Mucosa of descending colon (tissue), 3 donors: Measurements from ENCODE around the gene LMF1. TPM values are rescaled to one million over a fixed set of nuclear protein-coding genes. Genes with fewer than 3 reads are reported as not detected.

Source experiments
- ATAC-seq: fragments of 200-7000 bp; cut with Tn5 transposase; one replicate; pipeline ENCODE4 v1.9.1; 2020; ENCODE audit warnings: mild to moderate bottlenecking, moderate library complexity
- DNase-seq, 3 donors: peaks; one replicate each; pipeline ENCODE4 v3.0.0-alpha.2; 2020
- H3K36me3 ChIP-seq: fragments of 200-600 bp; one replicate; pipeline ENCODE4 v1.8.0; 2021; ENCODE audit warnings: low read depth, mild to moderate bottlenecking
- H3K4me1 ChIP-seq: fragments of 200-600 bp; one replicate; pipeline ENCODE4 v1.8.0; 2021; ENCODE audit warnings: low read depth, mild to moderate bottlenecking
- H3K4me3 ChIP-seq: fragments of 200-600 bp; one replicate; pipeline ENCODE4 v1.8.0; 2021; ENCODE audit warnings: mild to moderate bottlenecking
- H3K9me3 ChIP-seq: fragments of 200-600 bp; one replicate; pipeline ENCODE4 v1.8.0; 2021; ENCODE audit warnings: mild to moderate bottlenecking
- intact Hi-C, 2 donors: fragments of 100-400 bp; cut with DNase I in 1 of 2; cut with micrococcal nuclease in 1 of 2; formaldehyde crosslinking; loops; one replicate each; pipeline versions ENCODE4 v1.11.0 to v1.11.1; 2022; cut with DNase I, micrococcal nuclease
- total RNA-seq, 3 donors: library from RNA; stranded (reverse); fragmentation: NEBNext Ultra II Directional in 2 of 3; extraction: Animal tissue kit (Norgen Biotek cat#: 25700) in 2 of 3; gene quantifications; one replicate each; pipeline versions ENCODE4 v1.2.1 to v1.2.4, GENCODE V29; 2021 to 2023
- TF ChIP-seq, protein P1 (sequence below): fragments of 200-600 bp; IDR thresholded peaks from one replicate; pipeline ENCODE4 v1.8.0; 2022; ENCODE audit warnings: antibody characterized with exemption, mild to moderate bottlenecking
- donor health status: DM: no; HTN: no; CAD: no; lungs with moderate emphysema.
- donor health status: DM: no; HTN: no; CAD: no.
- donor health status: DM: no; HTN: yes; CAD: no.

The LMF1 gene
- total RNA-seq, 3 donors from 2014 or later, result 16.4 to 26.5 (median 25.1) TPM

GRCh38 chr16:851209-851810 lies 119.5 kb downstream of the LMF1 start:
- ATAC-seq (no peak), DNase-seq (no peak)
- intact Hi-C loops, result no loop called here
- no peaks in the 10 kb centered on the region for H3K36me3 ChIP-seq
- H3K4me3 ChIP-seq, result no peak overlapping the region
- TF ChIP-seq, protein P1, sequence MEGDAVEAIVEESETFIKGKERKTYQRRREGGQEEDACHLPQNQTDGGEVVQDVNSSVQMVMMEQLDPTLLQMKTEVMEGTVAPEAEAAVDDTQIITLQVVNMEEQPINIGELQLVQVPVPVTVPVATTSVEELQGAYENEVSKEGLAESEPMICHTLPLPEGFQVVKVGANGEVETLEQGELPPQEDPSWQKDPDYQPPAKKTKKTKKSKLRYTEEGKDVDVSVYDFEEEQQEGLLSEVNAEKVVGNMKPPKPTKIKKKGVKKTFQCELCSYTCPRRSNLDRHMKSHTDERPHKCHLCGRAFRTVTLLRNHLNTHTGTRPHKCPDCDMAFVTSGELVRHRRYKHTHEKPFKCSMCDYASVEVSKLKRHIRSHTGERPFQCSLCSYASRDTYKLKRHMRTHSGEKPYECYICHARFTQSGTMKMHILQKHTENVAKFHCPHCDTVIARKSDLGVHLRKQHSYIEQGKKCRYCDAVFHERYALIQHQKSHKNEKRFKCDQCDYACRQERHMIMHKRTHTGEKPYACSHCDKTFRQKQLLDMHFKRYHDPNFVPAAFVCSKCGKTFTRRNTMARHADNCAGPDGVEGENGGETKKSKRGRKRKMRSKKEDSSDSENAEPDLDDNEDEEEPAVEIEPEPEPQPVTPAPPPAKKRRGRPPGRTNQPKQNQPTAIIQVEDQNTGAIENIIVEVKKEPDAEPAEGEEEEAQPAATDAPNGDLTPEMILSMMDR, result no peak
- no peaks in the 10 kb centered on the region for H3K4me1 ChIP-seq
- H3K9me3 ChIP-seq, result peaks cover 5% of the 10 kb centered on the region

DNA sequence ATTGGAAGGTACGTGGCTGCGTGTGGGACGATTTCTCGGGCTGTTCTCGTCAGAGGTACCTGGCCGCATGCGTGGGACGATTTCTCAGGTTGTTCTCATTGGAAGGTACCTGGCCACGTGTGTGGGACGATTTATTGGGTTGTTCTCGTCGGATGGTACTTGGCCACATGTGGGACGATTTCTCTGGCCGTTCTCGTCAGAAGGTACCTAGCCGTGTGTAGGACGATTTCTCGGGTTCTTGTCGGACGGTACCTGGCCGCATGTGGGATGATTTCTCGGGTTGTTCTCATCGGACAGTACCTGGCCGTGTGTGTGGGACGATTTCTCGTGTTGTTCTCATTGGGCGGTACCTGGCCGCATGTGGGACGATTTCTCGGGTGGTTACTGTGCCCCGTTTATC lies 120.1 kb downstream of the LMF1 start:
- ATAC-seq (no peak), DNase-seq (no peak)
- Histone ChIP-seq H3K4me1 (no peaks in the 10 kb centered on the region), H3K36me3 (no peaks in the 10 kb centered on the region), H3K9me3 (peaks cover 5% of the 10 kb centered on the region), H3K4me3 (no peak overlapping the region)
- TF ChIP-seq, protein P1, result no peak
- intact Hi-C loops, result no loop called here

DNA sequence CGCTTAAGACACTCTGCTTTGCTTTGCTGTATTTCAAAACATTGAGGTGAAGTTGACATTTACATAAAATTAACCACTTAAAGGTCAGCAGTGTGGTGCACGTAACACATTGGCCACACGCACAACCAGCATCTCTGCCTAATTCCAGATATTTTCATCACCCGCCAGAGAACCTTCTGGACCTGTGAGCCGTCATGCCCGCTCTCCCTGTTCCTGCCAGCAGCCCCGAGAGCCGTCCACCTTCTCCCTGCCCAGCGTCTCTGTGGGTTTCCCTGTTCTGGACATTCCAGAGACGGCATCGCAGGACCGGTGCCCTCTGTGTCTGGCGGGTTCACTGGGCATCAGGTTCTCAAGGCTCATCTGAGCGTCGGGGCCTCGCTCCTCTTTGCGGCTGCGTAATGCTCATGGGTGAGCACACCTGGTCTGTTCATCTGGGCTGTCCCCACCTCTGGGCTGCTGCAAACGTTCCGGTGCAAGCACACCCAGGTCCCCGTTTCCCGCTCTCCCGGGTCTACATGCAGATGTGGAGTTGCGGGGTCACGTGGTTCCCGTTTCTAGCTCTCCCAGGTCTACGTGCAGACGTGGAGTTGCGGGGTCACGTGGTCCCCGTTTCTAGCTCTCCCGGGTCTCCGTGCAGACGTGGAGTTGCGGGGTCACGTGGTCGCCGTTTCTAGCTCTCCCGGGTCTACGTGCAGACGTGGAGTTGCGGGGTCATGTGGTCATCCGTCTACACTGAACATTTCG lies 122.1 kb downstream of the LMF1 start:
- intact Hi-C loops, result no loop called here
- TF ChIP-seq, protein P1, result no peak
- Histone ChIP-seq H3K4me1 (no peaks in the 10 kb centered on the region), H3K9me3 (peaks cover 5% of the 10 kb centered on the region), H3K36me3 (no peaks in the 10 kb centered on the region), H3K4me3 (no peak overlapping the region)
- ATAC-seq (no peak), DNase-seq (peak in 1 of 3 donors; percentile 22)

DNA sequence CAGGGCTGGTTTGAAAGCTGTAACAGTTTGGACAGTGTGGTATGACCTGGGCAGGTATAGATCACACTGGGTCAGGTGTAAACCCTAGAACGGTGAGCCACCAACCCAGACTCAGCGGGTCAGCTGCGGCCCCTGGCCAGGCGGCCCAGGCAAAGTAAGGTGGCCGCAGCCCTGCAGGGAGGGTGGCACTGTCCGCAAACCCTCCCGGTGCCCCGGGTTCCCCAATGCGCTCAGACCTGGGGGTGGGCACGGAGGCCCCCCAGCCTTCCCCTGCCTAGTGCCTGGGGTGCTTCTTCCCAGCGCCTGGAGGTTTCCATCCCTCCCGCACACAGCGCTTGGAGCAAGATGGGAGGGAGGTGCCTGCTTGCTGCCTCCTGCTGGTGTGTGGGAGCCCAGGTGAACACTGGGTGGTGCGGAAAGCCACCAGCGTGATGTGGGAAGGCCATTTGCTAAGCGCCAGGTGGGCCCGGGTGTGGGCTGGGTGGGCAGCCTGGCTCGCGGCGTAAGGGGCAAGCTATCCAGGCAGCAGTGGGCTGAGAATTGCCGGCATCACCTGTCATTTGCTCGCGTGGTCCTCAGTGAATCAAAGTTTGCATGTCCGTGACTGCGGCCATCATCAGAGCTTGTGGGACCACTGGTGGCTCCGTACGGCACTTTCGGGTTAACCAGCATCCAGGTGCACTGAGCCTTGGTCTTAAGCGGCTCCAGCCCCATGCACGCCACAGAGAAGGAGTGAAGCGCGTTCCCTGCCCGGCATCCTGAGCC lies 122.9 kb downstream of the LMF1 start:
- intact Hi-C loops, result no loop called here
- TF ChIP-seq, protein P1, result no peak
- H3K4me1 ChIP-seq, result no peaks in the 10 kb centered on the region
- no peak for ATAC-seq
- H3K36me3 ChIP-seq, result no peaks in the 10 kb centered on the region
- peak in 1 of 3 donors; percentile 23 for DNase-seq
- H3K4me3 ChIP-seq, result no peak overlapping the region
- H3K9me3 ChIP-seq, result peaks cover 5% of the 10 kb centered on the region

DNA sequence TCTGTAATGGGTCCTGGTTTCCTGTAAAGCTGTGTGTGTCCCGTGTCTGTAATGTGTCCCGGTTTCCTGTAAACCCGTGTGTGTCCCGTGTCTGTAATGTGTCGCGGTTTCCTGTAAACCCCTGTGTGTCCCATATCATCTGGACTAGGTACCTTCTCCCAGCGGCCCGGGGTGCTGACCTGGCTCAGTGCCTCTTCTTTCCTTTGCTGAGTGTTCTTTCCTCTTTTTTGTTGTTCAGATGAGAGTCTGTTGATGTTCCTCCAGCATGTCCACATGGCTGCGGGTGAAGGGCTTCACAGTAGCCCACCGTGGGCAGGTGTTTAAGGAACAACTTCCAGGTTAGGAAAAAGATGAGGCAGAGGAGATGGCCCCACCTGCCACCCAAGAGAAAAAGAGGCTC lies 123.6 kb downstream of the LMF1 start:
- DNase-seq (peak in 1 of 3 donors; percentile 12), ATAC-seq (no peak)
- Histone ChIP-seq H3K4me3 (no peak overlapping the region), H3K4me1 (no peaks in the 10 kb centered on the region), H3K36me3 (no peaks in the 10 kb centered on the region), H3K9me3 (peaks cover 5% of the 10 kb centered on the region)
- TF ChIP-seq, protein P1, result no peak
- intact Hi-C loops, result no loop called here
